IPS-15b (cell line): Measurements from ENCODE around the gene HEPACAM.

Source experiments
- H3K27me3 ChIP-seq: one replicate; pipeline ENCODE4 v1.6.1; 2013; ENCODE audit warnings: low read length; ENCODE audit not compliant: control insufficient read depth, insufficient read depth
- H3K36me3 ChIP-seq: one replicate; pipeline ENCODE4 v1.6.1; 2013; ENCODE audit warnings: low read length; ENCODE audit not compliant: control insufficient read depth, insufficient read depth
- H3K4me1 ChIP-seq: one replicate; pipeline ENCODE4 v1.6.1; 2013; ENCODE audit warnings: mild to moderate bottlenecking, low read length; ENCODE audit not compliant: control insufficient read depth, insufficient read depth
- H3K4me3 ChIP-seq: one replicate; pipeline ENCODE4 v1.5.1; 2013; ENCODE audit warnings: low read depth, low read length
- H3K9ac ChIP-seq: one replicate; pipeline ENCODE4 v1.6.1; 2013; ENCODE audit warnings: low read depth, mild to moderate bottlenecking, low read length
- H3K9me3 ChIP-seq: one replicate; pipeline ENCODE4 v1.6.1; 2013; ENCODE audit warnings: mild to moderate bottlenecking, low read length; ENCODE audit not compliant: control insufficient read depth, insufficient read depth

The HEPACAM gene

GRCh38 chr11:124896821-124897391, 38.9 kb downstream of the HEPACAM start:
- H3K4me1 ChIP-seq = no peaks in the 10 kb centered on the region
- H3K9me3 ChIP-seq = no peaks in the 10 kb centered on the region
- no peaks in the 10 kb centered on the region for H3K36me3 ChIP-seq
- no peak overlapping the region for H3K4me3 ChIP-seq
- no peak overlapping the region for H3K9ac ChIP-seq
- peaks cover 9% of the 10 kb centered on the region for H3K27me3 ChIP-seq

GRCh38 chr11:124896071-124896750, 39.6 kb downstream of the HEPACAM start:
- Histone ChIP-seq H3K9me3 (no peaks in the 10 kb centered on the region), H3K36me3 (no peaks in the 10 kb centered on the region), H3K4me1 (peaks cover 4% of the 10 kb centered on the region), H3K4me3 (no peak overlapping the region), H3K9ac (no peak overlapping the region), H3K27me3 (peaks cover 9% of the 10 kb centered on the region)

- peaks cover 4% of the 10 kb centered on the region for H3K4me1 ChIP-seq
- no peaks in the 10 kb centered on the region for H3K36me3 ChIP-seq
- H3K9ac ChIP-seq = no peak overlapping the region
- H3K4me3 ChIP-seq = no peak overlapping the region
- H3K27me3 ChIP-seq = peaks cover 5% of the 10 kb centered on the region
- no peaks in the 10 kb centered on the region for H3K9me3 ChIP-seq
Measured at GRCh38 chr11:124895471-124895971, 40.3 kb downstream of the HEPACAM start.

- H3K9me3 ChIP-seq = no peaks in the 10 kb centered on the region
- no peak overlapping the region for H3K9ac ChIP-seq
- H3K4me3 ChIP-seq = no peak overlapping the region
- H3K4me1 ChIP-seq = peaks cover 4% of the 10 kb centered on the region
- peaks cover 6% of the 10 kb centered on the region for H3K27me3 ChIP-seq
- H3K36me3 ChIP-seq = no peaks in the 10 kb centered on the region
Measured at GRCh38 chr11:124894606-124895430, 41.0 kb downstream of the HEPACAM start.

- Histone ChIP-seq H3K4me3 (no peak overlapping the region), H3K36me3 (no peaks in the 10 kb centered on the region), H3K4me1 (peaks cover 4% of the 10 kb centered on the region), H3K27me3 (peaks cover 11% of the 10 kb centered on the region), H3K9me3 (no peaks in the 10 kb centered on the region), H3K9ac (no peak overlapping the region)
Measured at GRCh38 chr11:124893781-124894401, 42.0 kb downstream of the HEPACAM start.

- Histone ChIP-seq H3K9ac (no peak overlapping the region), H3K27me3 (peaks cover 15% of the 10 kb centered on the region), H3K4me1 (peaks cover 4% of the 10 kb centered on the region), H3K9me3 (no peaks in the 10 kb centered on the region), H3K36me3 (no peaks in the 10 kb centered on the region), H3K4me3 (no peak overlapping the region)
Measured at GRCh38 chr11:124892750-124893454, 42.9 kb downstream of the HEPACAM start.

- Histone ChIP-seq H3K9ac (no peak overlapping the region), H3K9me3 (no peaks in the 10 kb centered on the region), H3K27me3 (peaks cover 15% of the 10 kb centered on the region)
Measured at GRCh38 chr11:124892146-124892545, 43.7 kb downstream of the HEPACAM start.

GRCh38 chr11:124891373-124891861, 44.4 kb downstream of the HEPACAM start:
- Histone ChIP-seq H3K36me3 (no peaks in the 10 kb centered on the region), H3K9me3 (no peaks in the 10 kb centered on the region), H3K4me3 (no peak overlapping the region), H3K27me3 (peaks cover 15% of the 10 kb centered on the region), H3K9ac (no peak overlapping the region), H3K4me1 (peaks cover 4% of the 10 kb centered on the region)

More at GRCh38 chr11:124892146-124892545, 43.7 kb downstream of the HEPACAM start:
- Histone ChIP-seq H3K4me3 (no peak overlapping the region), H3K4me1 (peaks cover 4% of the 10 kb centered on the region), H3K36me3 (no peaks in the 10 kb centered on the region)

GRCh38 chr11:124890683-124891372, 45.0 kb downstream of the HEPACAM start:
- H3K9me3 ChIP-seq = no peaks in the 10 kb centered on the region
- H3K4me1 ChIP-seq = peaks cover 4% of the 10 kb centered on the region
- H3K4me3 ChIP-seq = no peak overlapping the region
- peaks cover 15% of the 10 kb centered on the region for H3K27me3 ChIP-seq
- H3K9ac ChIP-seq = no peak overlapping the region
- no peaks in the 10 kb centered on the region for H3K36me3 ChIP-seq

- no peak overlapping the region for H3K9ac ChIP-seq
- peaks cover 15% of the 10 kb centered on the region for H3K27me3 ChIP-seq
- H3K4me1 ChIP-seq = peaks cover 4% of the 10 kb centered on the region
- no peaks in the 10 kb centered on the region for H3K9me3 ChIP-seq
- H3K4me3 ChIP-seq = no peak overlapping the region
- no peaks in the 10 kb centered on the region for H3K36me3 ChIP-seq
Measured at GRCh38 chr11:124890151-124890550, 45.7 kb downstream of the HEPACAM start.
